GM12878 (cell line): ENCODE data around the gene MFSD6. TPM values are rescaled to one million over a fixed set of nuclear protein-coding genes. Genes with fewer than 3 reads are reported as not detected.

Experiments used
- ATAC-seq: fragments of 200-7000 bp; cut with Tn5 transposase; 3 replicates; pipeline ENCODE4 v1.9.1; 2020; ENCODE audit warnings: mild to moderate bottlenecking, moderate library complexity
- BruUV-seq: library from RNA; stranded (reverse); fragments of 400-500 nt; replicated peaks from 2 replicates; lab custom pipeline; 2021; lab: Mats Ljungman, UMichigan
- CTCF ChIA-PET: fragments of 300-600 bp; sonication (Branson Sonifier 250); formaldehyde crosslinking; extraction: SDS; loops from one replicate; lab custom pipeline; 2021; ENCODE audit warnings: inconsistent platforms; lab: Yijun Ruan, JAX
- POLR2A ChIA-PET: fragments of 350-600 bp; formaldehyde crosslinking; extraction: SDS; loops from one replicate; lab custom pipeline; 2021; ENCODE audit warnings: inconsistent platforms; lab: Charles Lee
- RAD21 ChIA-PET: fragments of 300-600 bp; sonication (Branson Sonifier 250); formaldehyde crosslinking; loops from one replicate; lab custom pipeline; 2023; ENCODE audit warnings: antibody characterized with exemption; ENCODE audit not compliant: unreplicated experiment; lab: Charles Lee
- SMC1A ChIA-PET: fragments of 300-600 bp; sonication (Branson Sonifier 250); formaldehyde crosslinking; loops from one replicate; lab custom pipeline; 2023; ENCODE audit not compliant: unreplicated experiment, uncharacterized antibody; lab: Charles Lee
- DNase-seq: peaks from one replicate; pipeline ENCODE4 v3.0.0-alpha.2; 2011; ENCODE audit warnings: low read depth, low spot score
- FAIRE-seq: peaks from 3 replicates; lab custom pipeline; 2011; peaks lifted over from hg19 to GRCh38; lab: Jason Lieb, UNC
- H2AFZ ChIP-seq: 2 replicates; pipeline ENCODE4 v1.6.0; 2011; ENCODE audit warnings: low read depth, low read length, control low read depth; ENCODE audit not compliant: control insufficient read depth
- H3K27ac ChIP-seq: 2 replicates; pipeline ENCODE4 v1.5.1; 2011; ENCODE audit warnings: control low read depth; ENCODE audit not compliant: control insufficient read depth, insufficient read depth
- H3K27me3 ChIP-seq, 2 experiments: replicated peaks in 1 of 2; 2 replicates each; pipeline versions ENCODE4 v1.6.0 to v1.6.1; 2011; ENCODE audit warnings: low read length in 1 of 2; ENCODE audit not compliant: control insufficient read depth in 2 of 2, insufficient read depth in 2 of 2
- H3K36me3 ChIP-seq, 2 experiments: 2 replicates each; pipeline ENCODE4 v1.5.1; 2011; ENCODE audit warnings: low read length in 1 of 2; ENCODE audit not compliant: control insufficient read depth in 2 of 2, insufficient read depth in 2 of 2
- H3K4me1 ChIP-seq: 2 replicates; pipeline ENCODE4 v1.6.1; 2011; ENCODE audit warnings: mild to moderate bottlenecking, low read length, moderate library complexity, mixed read lengths; ENCODE audit not compliant: control insufficient read depth, insufficient read depth
- H3K4me2 ChIP-seq: 2 replicates; pipeline ENCODE4 v1.6.0; 2011; ENCODE audit warnings: control low read depth; ENCODE audit not compliant: control insufficient read depth, insufficient read depth
- H3K4me3 ChIP-seq: fragments of 200-600 bp; sonication (generic); 2 replicates; pipeline ENCODE4 v1.5.1; 2016
- H3K79me2 ChIP-seq: 2 replicates; pipeline ENCODE4 v1.6.0; 2011; ENCODE audit warnings: low read length; ENCODE audit not compliant: control insufficient read depth, insufficient read depth
- H3K9ac ChIP-seq: 2 replicates; pipeline ENCODE4 v1.8.0; 2011; ENCODE audit warnings: low read length, control low read depth, mixed read lengths; ENCODE audit not compliant: control insufficient read depth, insufficient read depth
- H3K9me3 ChIP-seq: replicated peaks from 3 replicates; pipeline ENCODE4 v1.5.1; 2011; ENCODE audit warnings: mild to moderate bottlenecking, low read length; ENCODE audit not compliant: control insufficient read depth, insufficient read depth
- H4K20me1 ChIP-seq: 2 replicates; pipeline ENCODE4 v1.6.0; 2011; ENCODE audit not compliant: control insufficient read depth, insufficient read depth
- GATAD2B ChIP-seq: fragments of 450-650 bp; conservative IDR thresholded peaks from 2 replicates; pipeline ENCODE4 v1.6.1; 2017; ENCODE audit warnings: low read depth, mild to moderate bottlenecking, moderate library complexity
- IRF5 ChIP-seq: fragments of 450-650 bp; IDR thresholded peaks from 2 replicates; pipeline ENCODE4 v1.6.1; 2017; ENCODE audit warnings: borderline replicate concordance
- PKNOX1 ChIP-seq: fragments of 450-650 bp; IDR thresholded peaks from 2 replicates; pipeline ENCODE4 v1.6.1; 2016; ENCODE audit warnings: mild to moderate bottlenecking
- REST ChIP-seq: IDR thresholded peaks from 2 replicates; pipeline ENCODE4 v1.6.1; 2012; ENCODE audit warnings: mild to moderate bottlenecking, low read depth, low read length
- SMARCA5 ChIP-seq: fragments of 450-650 bp; IDR thresholded peaks from 2 replicates; pipeline ENCODE4 v1.6.1; 2017; ENCODE audit warnings: mild to moderate bottlenecking
- SPI1 ChIP-seq: IDR thresholded peaks from 2 replicates; pipeline ENCODE4 v1.6.1; 2011; ENCODE audit warnings: low read depth, mild to moderate bottlenecking, low read length, moderate library complexity, borderline replicate concordance; ENCODE audit not compliant: insufficient read depth
- WRNIP1 ChIP-seq: IDR thresholded peaks from 2 replicates; pipeline ENCODE4 v1.6.1; 2011; ENCODE audit warnings: low read depth, low read length, improper control_type of control experiment, borderline replicate concordance
- ZNF687 ChIP-seq: fragments of 450-650 bp; IDR thresholded peaks from 2 replicates; pipeline ENCODE4 v1.6.1; 2017; ENCODE audit warnings: mild to moderate bottlenecking, moderate library complexity
- WGBS: methylation state at CpG from one replicate; pipeline ENCODE4 v1.1.6; 2016; ENCODE audit warnings: low lambda C conversion rate; ENCODE audit not compliant: insufficient replicate concordance, insufficient coverage; ENCODE audit errors: missing lambda C conversion rate; 5-methylcytosine and 5-hydroxymethylcytosine counted together
- in situ Hi-C: fragments of 300-500 bp; cut with MboI; formaldehyde crosslinking; loops from 9 replicates; pipeline ENCODE4 v1.14.3; 2018; ENCODE audit warnings: mixed read lengths
- intact Hi-C: fragments of 100-400 bp; cut with micrococcal nuclease; formaldehyde crosslinking; loops from one replicate; pipeline ENCODE4 v1.14.2; 2022; ENCODE audit not compliant: unreplicated experiment
- polyA plus RNA-seq, 11 experiments: library from polyadenylated mRNA; depleted of rRNA in 4 of 11; unstranded in 6 of 11; stranded (reverse) in 5 of 11; fragments of >200 nt; fragmentation: Nextera tagmentation in 4 of 11; fragmentation: Illumina TruSeq in 1 of 11; extraction: Ambion mirVana in 4 of 11; extraction: Trizol in 1 of 11; gene quantifications; 1 replicate in 1 of 11; 2 replicates in 10 of 11; pipeline versions ENCODE4 v1.2.1 to v1.2.3, GENCODE V29; 2011 to 2016; ENCODE audit warnings: inconsistent platforms in 2 of 11, missing spikeins in 2 of 11, low read depth in 1 of 11
- total RNA-seq, 4 experiments: library from RNA; depleted of rRNA in 3 of 4; stranded (reverse); fragments of >200 nt in 3 of 4; fragmentation: Illumina TruSeq in 1 of 4; extraction: Trizol in 1 of 4; gene quantifications; 2 replicates each; pipeline versions ENCODE4 v1.2.1 to v1.2.3, GENCODE V29; 2013 to 2021

Gene MFSD6
- total and polyA plus RNA-seq, 10 of the 15 experiments (the other 5 are each of a cell fraction or from before 2014, with no cell fraction given): 6.7 to 42.6 (median 24.2) TPM

- no peak overlapping the region for H2AFZ ChIP-seq
- SMC1A ChIA-PET: interaction anchor here (0.7 to 4.7 kb wide), 16 partner anchors 12 to 1293 kb away, joined by 3 to 47 read pairs (median 4); no protein-coding TSS in a partner anchor
- WGBS: 96% methylated on average over 3 of the region's 3 CpGs
- TF ChIP-seq REST (no peak), SPI1 (no peak), WRNIP1 (no peak), SMARCA5 (no peak), ZNF687 (no peak), PKNOX1 (no peak), GATAD2B (no peak), IRF5 (no peak)
These were observed 38.8 kb downstream of the MFSD6 start for GRCh38 chr2:190446750-190447516.

More at GRCh38 chr2:190446750-190447516, 38.8 kb downstream of the MFSD6 start:
- no peaks in the 10 kb centered on the region for H3K27me3 ChIP-seq
- in situ Hi-C loops (no loop called here), intact Hi-C loops (no loop called here)
- no TSS peak for BruUV-seq
- no peaks in the 10 kb centered on the region for H4K20me1 ChIP-seq
- peaks cover 5% of the 10 kb centered on the region for H3K4me1 ChIP-seq
- FAIRE-seq (no peak), DNase-seq (no peak), ATAC-seq (peak; percentile 70)
- H3K9me3 ChIP-seq: no peaks in the 10 kb centered on the region
- H3K36me3 ChIP-seq: peaks cover 0 to 9% of the 10 kb centered on the region in 2 experiments; a peak in 1 of 4 replicates
- RAD21 ChIA-PET: interaction anchor here (0.8 to 2.0 kb wide), 3 partner anchors 14 to 232 kb away, joined by 3 to 8 read pairs (median 4); no protein-coding TSS in a partner anchor
- peak overlapping the region; percentile 13; the same call in 1 of the 2 replicates for H3K27ac ChIP-seq
- peaks cover 24% of the 10 kb centered on the region for H3K79me2 ChIP-seq
- H3K4me2 ChIP-seq: 0 out of 2 replicates have a peak overlapping the region, but pooled peaks have one; percentile 24
- POLR2A ChIA-PET: interaction anchor here (0.6 kb wide), 1 partner anchor 200 kb away, joined by 5 read pairs; no protein-coding TSS in a partner anchor
- no peak overlapping the region for H3K9ac ChIP-seq
- no peak overlapping the region for H3K4me3 ChIP-seq
- CTCF ChIA-PET: interaction anchor here (0.7 to 1.7 kb wide), 10 partner anchors 11 to 199 kb away, joined by 3 to 6 read pairs (median 4); no protein-coding TSS in a partner anchor
